Spleen (tissue), 11 donors: ENCODE results near the gene C1orf53. TPM values are rescaled to one million over a fixed set of nuclear protein-coding genes. Genes with fewer than 3 reads are reported as not detected.

ENCODE experiments used
- DNase-seq: peaks from one replicate; pipeline ENCODE4 v3.0.0-alpha.2; 2020
- H3K27ac ChIP-seq, 8 donors: fragments of 200-600 bp; sonication (generic) in 7 of 8; 1 replicate in 4 of 8; 2 replicates in 4 of 8; pipeline versions ENCODE4 v1.5.0 to v1.8.0; 2016 to 2021; ENCODE audit warnings: inconsistent platforms in 4 of 8, mild to moderate bottlenecking in 4 of 8, moderate library complexity in 1 of 8
- H3K27me3 ChIP-seq, 7 donors: fragments of 200-600 bp; sonication (generic) in 6 of 7; replicated peaks in 1 of 7; 1 replicate in 4 of 7; 2 replicates in 3 of 7; pipeline versions ENCODE4 v1.5.0 to v1.8.0; 2016 to 2021; ENCODE audit warnings: inconsistent platforms in 3 of 7, mild to moderate bottlenecking in 1 of 7
- H3K36me3 ChIP-seq, 6 donors: fragments of 200-600 bp; sonication (generic) in 5 of 6; 1 replicate in 4 of 6; 2 replicates in 2 of 6; pipeline versions ENCODE4 v1.5.0 to v1.8.0; 2016 to 2021; ENCODE audit warnings: inconsistent platforms in 2 of 6
- H3K4me1 ChIP-seq, 6 donors: fragments of 200-600 bp; sonication (generic) in 5 of 6; 1 replicate in 3 of 6; 2 replicates in 3 of 6; pipeline versions ENCODE4 v1.5.0 to v1.8.0; 2016 to 2021; ENCODE audit warnings: inconsistent platforms in 3 of 6
- H3K4me3 ChIP-seq, 8 donors: fragments of 200-600 bp; sonication (generic) in 7 of 8; 1 replicate in 4 of 8; 2 replicates in 4 of 8; pipeline versions ENCODE4 v1.5.0 to v1.8.0; 2016 to 2021; ENCODE audit warnings: inconsistent platforms in 4 of 8, mild to moderate bottlenecking in 4 of 8, moderate library complexity in 2 of 8
- H3K9me3 ChIP-seq, 8 donors: fragments of 200-600 bp; sonication (generic) in 7 of 8; 1 replicate in 4 of 8; 2 replicates in 4 of 8; pipeline versions ENCODE4 v1.5.0 to v1.8.0; 2016 to 2021; ENCODE audit warnings: inconsistent platforms in 4 of 8
- POLR2A ChIP-seq, 3 donors: fragments of 450-650 bp; IDR thresholded peaks; one replicate each; pipeline ENCODE4 v1.5.1; 2017; ENCODE audit warnings: antibody characterized with exemption in 3 of 3, mild to moderate bottlenecking in 1 of 3
- POLR2AphosphoS5 ChIP-seq, 3 donors: sonication (generic); formaldehyde crosslinking; IDR thresholded peaks; one replicate each; pipeline ENCODE4 v1.5.1; 2017; ENCODE audit warnings: antibody characterized with exemption in 3 of 3
- WGBS, 5 donors: extraction: QIAGEN DNeasy Blood & Tissue Kit in 3 of 5; methylation state at CpG; one replicate each; pipeline versions ENCODE4 v1.1.5 to v1.1.7; 2013 to 2018; 5-methylcytosine and 5-hydroxymethylcytosine counted together
- intact Hi-C: fragments of 100-400 bp; cut with DNase I; formaldehyde crosslinking; loops from one replicate; pipeline ENCODE4 v1.15.0; 2023; ENCODE audit warnings: low total_unique reads
- polyA plus RNA-seq, 3 donors: library from polyadenylated mRNA; stranded (reverse); fragments of 200-250 nt; gene quantifications; one replicate each; pipeline ENCODE4 v1.2.1, GENCODE V29; 2013
- total RNA-seq, 7 donors: library from RNA; depleted of rRNA in 3 of 7; stranded (reverse); fragments of >200 nt in 3 of 7; fragmentation: NEBNext Ultra II Directional in 4 of 7; extraction: Animal tissue kit (Norgen Biotek cat#: 25700) in 4 of 7; gene quantifications; one replicate each; pipeline versions ENCODE4 v1.1.0 to v1.2.1, GENCODE V29; 2016 to 2021
- TF ChIP-seq, protein P1 (sequence below), 11 experiments: fragments of 200-600 bp in 7 of 11; fragments of 450-650 bp in 4 of 11; sonication (generic) in 4 of 11; IDR thresholded peaks in 8 of 11; conservative IDR thresholded peaks in 3 of 11; 1 replicate in 7 of 11; 2 replicates in 4 of 11; pipeline versions ENCODE4 v1.4.0 to v1.8.0; 2016 to 2021; ENCODE audit warnings: antibody characterized with exemption in 11 of 11, inconsistent platforms in 4 of 11, mild to moderate bottlenecking in 1 of 11
- donor health status: healthy with polysubstance abuse.
- donor health status: DM: no; HTN: no; CAD: no; lungs with moderate emphysema.
- donor health status: DM: no; HTN: no; CAD: no.
- donor health status: Bipolar disorder and iron deficiency.
- donor health status: healthy.
- donor health status: DM: no; HTN: no; CAD: no.
- donor health status: DM: yes; HTN: yes; CAD: no.

The C1orf53 gene
- total and polyA plus RNA-seq, 10 donors: 0.50 to 8.6 (median 3.0) TPM; not detected in 2

DNA sequence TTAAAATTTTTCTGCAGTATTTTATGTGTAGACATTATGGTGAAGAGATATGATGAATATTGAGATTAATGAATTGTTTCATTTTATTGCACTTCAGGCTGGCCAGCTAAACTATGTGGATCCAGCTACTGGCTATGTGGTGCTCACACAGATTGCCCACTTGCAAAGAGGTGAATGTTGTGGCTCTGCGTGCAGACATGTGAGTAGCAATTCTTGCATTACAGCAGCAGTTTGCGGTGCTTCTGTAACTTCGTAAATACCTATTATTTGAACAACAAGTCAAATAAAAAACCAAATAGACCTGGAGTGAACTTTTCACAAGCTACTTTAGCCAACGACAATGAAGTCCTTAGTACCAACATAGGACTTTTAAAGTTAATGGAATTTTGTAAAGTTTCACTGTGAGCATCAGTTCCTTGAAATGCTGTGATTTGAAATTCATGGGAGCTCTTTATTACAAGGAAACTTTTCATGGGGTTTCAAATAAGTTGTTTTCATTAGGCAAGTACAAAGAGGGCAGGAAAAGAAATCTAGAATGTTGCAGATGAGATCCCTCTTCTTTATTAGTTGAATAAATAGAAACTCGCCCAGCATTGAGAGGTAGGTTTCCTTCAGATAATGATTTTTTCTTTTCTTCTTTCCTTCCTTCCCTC is 3.4 kb downstream of the C1orf53 start:
- H3K27me3 ChIP-seq: peaks cover 12 to 84% (median 66%) of the 10 kb centered on the region in 7 donors
- 40 to 50% (median 41%) methylated on average over 5 of the region's 5 CpGs for WGBS, 5 donors
- intact Hi-C loops: no loop called here
- TF ChIP-seq POLR2AphosphoS5 (IDR thresholded peaks at IDR 0.05): no peak
- TF ChIP-seq, protein P1, sequence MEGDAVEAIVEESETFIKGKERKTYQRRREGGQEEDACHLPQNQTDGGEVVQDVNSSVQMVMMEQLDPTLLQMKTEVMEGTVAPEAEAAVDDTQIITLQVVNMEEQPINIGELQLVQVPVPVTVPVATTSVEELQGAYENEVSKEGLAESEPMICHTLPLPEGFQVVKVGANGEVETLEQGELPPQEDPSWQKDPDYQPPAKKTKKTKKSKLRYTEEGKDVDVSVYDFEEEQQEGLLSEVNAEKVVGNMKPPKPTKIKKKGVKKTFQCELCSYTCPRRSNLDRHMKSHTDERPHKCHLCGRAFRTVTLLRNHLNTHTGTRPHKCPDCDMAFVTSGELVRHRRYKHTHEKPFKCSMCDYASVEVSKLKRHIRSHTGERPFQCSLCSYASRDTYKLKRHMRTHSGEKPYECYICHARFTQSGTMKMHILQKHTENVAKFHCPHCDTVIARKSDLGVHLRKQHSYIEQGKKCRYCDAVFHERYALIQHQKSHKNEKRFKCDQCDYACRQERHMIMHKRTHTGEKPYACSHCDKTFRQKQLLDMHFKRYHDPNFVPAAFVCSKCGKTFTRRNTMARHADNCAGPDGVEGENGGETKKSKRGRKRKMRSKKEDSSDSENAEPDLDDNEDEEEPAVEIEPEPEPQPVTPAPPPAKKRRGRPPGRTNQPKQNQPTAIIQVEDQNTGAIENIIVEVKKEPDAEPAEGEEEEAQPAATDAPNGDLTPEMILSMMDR (IDR thresholded peaks at IDR 0.05 in 8 of 11, conservative IDR thresholded peaks at IDR 0.05 in 3 of 11): no peak
- TF ChIP-seq POLR2A (IDR thresholded peaks at IDR 0.05): no peak
- no peaks in the 10 kb centered on the region for H3K9me3 ChIP-seq
- H3K27ac ChIP-seq: no peak overlapping the region
- DNase-seq: no peak
- H3K4me3 ChIP-seq: no peak overlapping the region
- H3K36me3 ChIP-seq: no peaks in the 10 kb centered on the region
- H3K4me1 ChIP-seq: peaks cover 5 to 44% (median 31%) of the 10 kb centered on the region in 6 donors

DNA sequence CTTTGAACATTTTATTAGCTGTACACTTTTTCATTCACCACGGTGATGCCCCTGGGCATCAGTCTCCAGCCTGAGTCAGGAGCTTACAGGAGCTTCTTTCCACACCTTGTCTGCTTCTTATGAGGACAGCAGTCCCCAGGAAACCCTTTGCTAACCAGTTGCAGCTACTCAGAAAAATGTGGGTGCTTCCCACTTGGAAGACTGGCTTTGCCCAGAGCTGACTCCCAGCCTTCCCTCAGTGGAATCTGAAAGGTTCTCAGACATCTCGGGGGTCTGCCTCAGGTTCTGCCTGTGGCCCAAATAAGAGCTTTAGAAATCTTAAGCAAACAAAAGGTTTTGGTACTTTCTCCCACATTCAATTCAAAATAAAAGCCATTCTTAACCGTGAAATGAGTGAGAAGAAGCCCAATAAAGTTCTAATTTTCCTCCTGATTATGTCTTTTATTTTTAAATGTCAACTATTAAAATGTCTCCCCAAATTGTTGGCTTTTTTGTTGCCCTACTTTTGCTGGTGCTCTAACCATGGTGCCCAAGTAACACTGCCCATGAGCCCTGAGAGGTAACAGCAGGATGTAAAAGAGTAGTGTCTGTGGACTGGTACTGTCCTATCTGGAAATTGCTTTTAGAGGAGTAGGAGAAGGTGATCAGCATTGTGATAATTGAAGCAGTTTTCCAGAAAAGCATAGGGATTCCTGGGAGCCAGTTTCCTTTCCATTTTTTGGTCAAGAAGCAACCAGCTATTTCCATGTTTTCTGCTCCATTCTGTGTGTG is 5.6 kb downstream of the C1orf53 start:
- no peak for TF ChIP-seq POLR2AphosphoS5 (IDR thresholded peaks at IDR 0.05)
- no peak for TF ChIP-seq POLR2A (IDR thresholded peaks at IDR 0.05)
- TF ChIP-seq, protein P1 (IDR thresholded peaks at IDR 0.05 in 8 of 11, conservative IDR thresholded peaks at IDR 0.05 in 3 of 11): no peak
- DNase-seq: no peak
- Histone ChIP-seq H3K4me3 (no peak overlapping the region), H3K9me3 (no peaks in the 10 kb centered on the region), H3K27me3 (peaks cover 16 to 100% (median 88%) of the 10 kb centered on the region in 7 donors), H3K36me3 (no peaks in the 10 kb centered on the region), H3K27ac (no peak overlapping the region), H3K4me1 (peaks cover 22 to 55% (median 43%) of the 10 kb centered on the region in 6 donors)
- 24 to 45% (median 38%) methylated on average over 3 of the region's 3 CpGs for WGBS, 5 donors
- intact Hi-C loops: no loop called here

DNA sequence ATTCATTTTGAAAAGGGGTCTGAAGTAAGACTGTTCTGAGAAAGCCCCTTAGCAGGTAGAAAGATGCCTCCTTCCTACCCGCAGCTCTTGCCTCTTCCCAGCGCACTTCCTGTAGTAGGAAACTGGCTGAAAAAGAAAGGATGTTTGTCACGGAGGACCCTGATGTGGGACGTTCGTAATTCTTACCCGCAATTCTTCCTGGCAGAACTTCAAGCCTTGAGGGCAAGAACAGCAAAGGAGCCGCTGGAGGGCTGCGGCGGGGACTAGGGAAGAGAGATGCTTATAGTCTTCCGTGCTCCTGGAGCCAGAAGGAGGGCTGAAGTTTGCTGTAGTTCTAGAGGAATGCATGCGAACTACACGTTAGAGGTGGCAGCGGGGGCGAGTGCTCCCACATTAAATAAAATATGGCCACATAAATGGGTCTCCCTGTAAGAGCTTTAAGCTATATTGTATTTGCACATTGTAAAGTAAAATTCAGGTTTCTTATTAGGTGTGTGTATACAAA is 6.3 kb downstream of the C1orf53 start:
- Histone ChIP-seq H3K9me3 (no peaks in the 10 kb centered on the region), H3K4me1 (peaks cover 27 to 55% (median 44%) of the 10 kb centered on the region in 6 donors), H3K36me3 (no peaks in the 10 kb centered on the region), H3K27me3 (peaks cover 23 to 100% (median 91%) of the 10 kb centered on the region in 7 donors), H3K4me3 (no peak overlapping the region), H3K27ac (no peak overlapping the region)
- TF ChIP-seq POLR2A (IDR thresholded peaks at IDR 0.05) (no peak), POLR2AphosphoS5 (IDR thresholded peaks at IDR 0.05) (no peak)
- TF ChIP-seq, protein P1 (IDR thresholded peaks at IDR 0.05 in 8 of 11, conservative IDR thresholded peaks at IDR 0.05 in 3 of 11): no peak
- 2 to 10% (median 4%) methylated on average over 14 of the region's 14 CpGs for WGBS, 5 donors
- intact Hi-C loops: no loop called here
- no peak for DNase-seq

DNA sequence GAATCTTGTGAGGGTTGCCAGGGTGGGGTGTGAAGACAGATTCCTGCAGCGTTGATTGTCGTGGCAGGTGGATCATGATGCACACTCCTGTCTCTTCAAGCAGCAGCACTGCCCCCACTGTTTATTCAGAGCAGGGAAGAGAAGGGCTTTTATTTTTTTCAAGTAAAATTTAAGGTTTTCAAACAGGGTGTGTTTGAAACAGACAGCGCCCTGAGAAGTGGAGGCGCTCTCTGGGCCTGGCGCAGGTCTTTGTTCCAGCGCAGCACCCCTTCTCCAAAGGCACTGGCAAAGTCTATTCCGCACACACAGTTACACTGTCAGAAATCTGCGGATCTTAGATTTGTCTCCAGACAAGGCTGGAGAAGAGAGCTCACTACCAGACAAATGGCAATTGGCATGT is 7.0 kb downstream of the C1orf53 start:
- TF ChIP-seq POLR2A (IDR thresholded peaks at IDR 0.05): no peak
- TF ChIP-seq, protein P1 (IDR thresholded peaks at IDR 0.05 in 8 of 11, conservative IDR thresholded peaks at IDR 0.05 in 3 of 11): no peak
- Histone ChIP-seq H3K36me3 (no peaks in the 10 kb centered on the region), H3K27ac (no peak overlapping the region), H3K4me1 (peaks cover 27 to 60% (median 47%) of the 10 kb centered on the region in 6 donors), H3K4me3 (no peak overlapping the region), H3K9me3 (no peaks in the 10 kb centered on the region), H3K27me3 (peaks cover 23 to 100% (median 91%) of the 10 kb centered on the region in 7 donors)
- intact Hi-C loops: no loop called here
- 15 to 21% (median 17%) methylated on average over 8 of the region's 8 CpGs for WGBS, 5 donors
- DNase-seq: no peak
